Ovary (tissue), 9 donors: ENCODE data around the gene ZPR1. TPM values are rescaled to one million over a fixed set of nuclear protein-coding genes. Genes with fewer than 3 reads are reported as not detected.

Source experiments
- DNase-seq, 5 donors: peaks; one replicate each; pipeline ENCODE4 v3.0.0-alpha.2; 2019 to 2020
- H3K27ac ChIP-seq, 2 donors: fragments of 200-600 bp; one replicate each; pipeline versions ENCODE4 v1.5.1 to v1.8.0; 2019 to 2022
- H3K27me3 ChIP-seq: fragments of 200-600 bp; one replicate; pipeline ENCODE4 v1.8.0; 2022
- H3K36me3 ChIP-seq: fragments of 200-600 bp; sonication (generic); one replicate; pipeline ENCODE4 v1.5.1; 2019
- H3K4me1 ChIP-seq: one replicate; pipeline ENCODE4 v1.8.1; 2013; ENCODE audit warnings: mild to moderate bottlenecking, moderate library complexity; ENCODE audit not compliant: insufficient read depth
- H3K4me3 ChIP-seq: fragments of 200-600 bp; sonication (generic); one replicate; pipeline ENCODE4 v1.5.1; 2017
- H3K9me3 ChIP-seq, 2 donors: fragments of 200-600 bp in 1 of 2; sonication (generic) in 1 of 2; one replicate each; pipeline versions ENCODE4 v1.5.1 to v1.8.1; 2013 to 2019; ENCODE audit warnings: mild to moderate bottlenecking in 1 of 2, moderate library complexity in 1 of 2
- EP300 ChIP-seq: sonication (generic); formaldehyde crosslinking; IDR thresholded peaks from one replicate; pipeline ENCODE4 v1.6.1; 2017; ENCODE audit warnings: antibody characterized with exemption
- POLR2A ChIP-seq: fragments of 450-650 bp; IDR thresholded peaks from one replicate; pipeline ENCODE4 v1.6.1; 2017; ENCODE audit warnings: antibody characterized with exemption, mild to moderate bottlenecking, moderate library complexity
- WGBS, 3 donors: extraction: QIAGEN DNeasy Blood & Tissue Kit in 1 of 3; methylation state at CpG; one replicate each; pipeline versions ENCODE4 v1.1.5 to v1.1.7; 2013 to 2017; 5-methylcytosine and 5-hydroxymethylcytosine counted together
- intact Hi-C, 4 donors: fragments of 100-400 bp; cut with DNase I; formaldehyde crosslinking; loops; one replicate each; pipeline versions ENCODE4 v1.11.0 to v1.15.1; 2022 to 2023
- polyA plus RNA-seq, 2 donors: library from polyadenylated mRNA; stranded (reverse); fragments of 200-250 nt in 1 of 2; fragments of 350-450 nt in 1 of 2; fragmentation: Illumina TruSeq in 1 of 2; extraction: RNeasy Lipid Tissue Mini Kit (QIAGEN cat#74804) in 1 of 2; gene quantifications; one replicate each; pipeline ENCODE4 v1.2.3, GENCODE V29; 2013 to 2014
- total RNA-seq, 7 donors: library from RNA; depleted of rRNA in 2 of 7; stranded (reverse); fragments of >200 nt in 2 of 7; fragmentation: NEBNext Ultra II Directional in 3 of 7; extraction: Animal tissue kit (Norgen Biotek cat#: 25700) in 3 of 7; gene quantifications; one replicate each; pipeline versions ENCODE4 v1.1.0 to v1.2.4, GENCODE V29; 2016 to 2023
- TF ChIP-seq, protein P1 (sequence below), 3 donors: fragments of 450-650 bp in 2 of 3; fragments of 200-600 bp in 1 of 3; IDR thresholded peaks; one replicate each; pipeline versions ENCODE4 v1.5.1 to v1.8.0; 2016 to 2022; ENCODE audit warnings: antibody characterized with exemption in 3 of 3, mild to moderate bottlenecking in 1 of 3
- donor health status: DM: no; HTN: no; CAD: no; lungs with moderate emphysema.
- donor health status: DM: no; HTN: no; CAD: no.
- donor health status: Bipolar disorder and iron deficiency.
- donor health status: DM: yes; HTN: yes; CAD: no.
- donor health status: DM: no; HTN: no; CAD: no.
- donor health status: DM: yes; HTN: yes; CAD: no.

The ZPR1 gene
- total and polyA plus RNA-seq, 9 donors: 12.0 to 68.7 (median 37.0) TPM

- WGBS, 3 donors: 34 to 52% (median 43%) methylated on average over 2 of the region's 2 CpGs
- DNase-seq: no peak
- TF ChIP-seq EP300: no peak
- no peak for TF ChIP-seq POLR2A
- TF ChIP-seq, protein P1, sequence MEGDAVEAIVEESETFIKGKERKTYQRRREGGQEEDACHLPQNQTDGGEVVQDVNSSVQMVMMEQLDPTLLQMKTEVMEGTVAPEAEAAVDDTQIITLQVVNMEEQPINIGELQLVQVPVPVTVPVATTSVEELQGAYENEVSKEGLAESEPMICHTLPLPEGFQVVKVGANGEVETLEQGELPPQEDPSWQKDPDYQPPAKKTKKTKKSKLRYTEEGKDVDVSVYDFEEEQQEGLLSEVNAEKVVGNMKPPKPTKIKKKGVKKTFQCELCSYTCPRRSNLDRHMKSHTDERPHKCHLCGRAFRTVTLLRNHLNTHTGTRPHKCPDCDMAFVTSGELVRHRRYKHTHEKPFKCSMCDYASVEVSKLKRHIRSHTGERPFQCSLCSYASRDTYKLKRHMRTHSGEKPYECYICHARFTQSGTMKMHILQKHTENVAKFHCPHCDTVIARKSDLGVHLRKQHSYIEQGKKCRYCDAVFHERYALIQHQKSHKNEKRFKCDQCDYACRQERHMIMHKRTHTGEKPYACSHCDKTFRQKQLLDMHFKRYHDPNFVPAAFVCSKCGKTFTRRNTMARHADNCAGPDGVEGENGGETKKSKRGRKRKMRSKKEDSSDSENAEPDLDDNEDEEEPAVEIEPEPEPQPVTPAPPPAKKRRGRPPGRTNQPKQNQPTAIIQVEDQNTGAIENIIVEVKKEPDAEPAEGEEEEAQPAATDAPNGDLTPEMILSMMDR (IDR thresholded peaks at IDR 0.05): no peak
- no peak overlapping the region for H3K27ac ChIP-seq
- H3K36me3 ChIP-seq: no peaks in the 10 kb centered on the region
- peaks cover 8% of the 10 kb centered on the region for H3K4me1 ChIP-seq
- no peaks in the 10 kb centered on the region for H3K9me3 ChIP-seq
- intact Hi-C loops: no loop called here
- no peaks in the 10 kb centered on the region for H3K27me3 ChIP-seq
- H3K4me3 ChIP-seq: no peak overlapping the region
Observed at GRCh38 chr11:116738975-116739374, 48.8 kb downstream of the ZPR1 start.

DNA sequence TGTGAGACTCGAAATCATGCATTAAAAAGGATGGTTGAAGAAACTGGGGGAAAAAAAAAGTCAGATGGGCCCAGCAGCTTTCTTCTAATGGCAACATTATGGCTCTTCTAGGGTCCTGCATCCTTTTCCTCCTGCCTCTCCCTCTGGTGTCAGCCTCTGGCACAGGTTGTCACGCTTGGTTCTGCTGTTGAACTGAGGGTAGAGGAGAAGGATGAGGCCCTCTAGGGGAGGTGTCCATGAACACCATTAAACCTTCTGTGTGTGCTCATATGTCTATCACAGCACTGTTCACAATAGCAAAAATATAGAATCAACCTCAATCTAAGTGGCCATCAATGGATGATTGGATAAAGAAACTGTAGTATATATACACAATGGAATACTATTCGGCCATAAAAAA, 51.1 kb downstream of the ZPR1 start:
- 95 to 97% (median 95%) methylated on average over 3 of the region's 3 CpGs for WGBS, 3 donors
- DNase-seq: no peak
- Histone ChIP-seq H3K27ac (no peak overlapping the region), H3K36me3 (no peaks in the 10 kb centered on the region), H3K9me3 (no peaks in the 10 kb centered on the region), H3K4me3 (no peak overlapping the region), H3K27me3 (no peaks in the 10 kb centered on the region), H3K4me1 (peaks cover 7% of the 10 kb centered on the region)
- intact Hi-C loops: no loop called here
- TF ChIP-seq EP300 (no peak), POLR2A (no peak)
- TF ChIP-seq, protein P1 (IDR thresholded peaks at IDR 0.05): no peak

DNA sequence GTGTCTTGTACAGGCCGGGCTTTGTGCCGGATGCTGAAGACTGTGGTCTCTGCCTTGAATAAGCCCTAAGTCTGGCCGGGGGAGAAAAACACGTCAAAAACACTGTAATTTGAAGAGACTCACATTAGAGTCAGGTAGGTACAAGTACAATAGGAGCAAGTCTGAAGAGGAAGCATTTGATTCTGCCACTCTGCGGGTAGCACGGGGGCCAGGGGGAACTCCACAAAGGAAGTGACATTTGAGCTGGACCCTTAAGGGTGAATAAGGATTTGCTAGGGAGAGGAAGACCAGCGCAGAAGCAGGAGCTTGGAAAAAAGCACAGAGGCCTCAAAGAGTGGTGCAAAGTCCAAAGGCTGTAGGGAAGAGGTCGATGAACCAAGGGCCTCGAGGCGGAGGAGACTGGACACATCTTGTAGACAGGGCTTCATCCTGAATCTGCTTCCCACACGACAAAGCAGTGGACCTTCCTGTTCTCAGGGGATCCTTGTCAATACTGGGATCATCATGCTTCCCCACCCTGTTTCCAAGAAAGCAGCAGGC, 53.8 kb downstream of the ZPR1 start:
- Histone ChIP-seq H3K27ac (no peak overlapping the region), H3K4me1 (peaks cover 2% of the 10 kb centered on the region), H3K9me3 (no peaks in the 10 kb centered on the region), H3K36me3 (no peaks in the 10 kb centered on the region), H3K4me3 (no peak overlapping the region), H3K27me3 (no peaks in the 10 kb centered on the region)
- intact Hi-C loops: loop anchor here in 1 of 4 donors (5.0 kb wide), 1 partner anchor 493 kb away; no protein-coding TSS in a partner anchor
- TF ChIP-seq EP300: no peak
- TF ChIP-seq, protein P1 (IDR thresholded peaks at IDR 0.05): no peak
- TF ChIP-seq POLR2A: no peak
- no peak for DNase-seq
- WGBS, 3 donors: 91 to 92% (median 91%) methylated on average over 11 of the region's 11 CpGs

DNA sequence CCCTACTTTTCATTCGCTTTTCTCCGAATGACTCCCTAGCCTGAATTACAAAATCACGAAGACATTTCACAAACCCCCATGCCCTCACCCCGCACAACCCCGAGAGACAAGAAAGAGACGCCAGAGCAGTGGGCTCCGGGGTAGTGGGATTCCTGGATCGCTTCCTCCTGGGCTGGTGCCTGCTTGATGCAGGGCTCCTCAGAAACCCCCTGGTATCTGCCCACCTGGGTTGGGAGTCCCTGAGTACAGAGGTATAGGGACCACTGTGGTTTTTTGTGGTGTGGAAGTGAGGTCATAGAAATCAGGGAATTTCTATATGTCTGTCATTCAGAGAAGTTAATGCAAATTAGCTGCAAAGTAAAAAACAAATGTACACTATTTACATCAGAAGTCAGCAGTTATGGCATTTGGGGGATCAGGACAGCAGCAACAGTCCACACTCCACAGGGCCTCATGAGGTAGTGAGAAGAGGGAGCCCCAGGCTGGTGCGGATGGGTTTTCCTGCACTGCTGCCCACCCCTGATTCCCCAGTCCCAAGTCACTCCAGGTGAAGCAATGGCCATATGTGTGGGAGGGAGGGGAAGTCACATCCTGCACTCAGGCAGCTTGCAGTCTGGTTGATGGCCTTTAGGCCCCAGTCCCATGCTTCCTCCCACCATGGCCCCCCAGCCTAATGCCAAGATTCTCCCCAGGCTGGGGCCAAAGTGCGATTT, 54.6 kb downstream of the ZPR1 start:
- Histone ChIP-seq H3K4me1 (no peaks in the 10 kb centered on the region), H3K4me3 (no peak overlapping the region), H3K36me3 (no peaks in the 10 kb centered on the region), H3K27ac (no peak overlapping the region), H3K9me3 (no peaks in the 10 kb centered on the region), H3K27me3 (no peaks in the 10 kb centered on the region)
- no peak for DNase-seq
- WGBS, 3 donors: 68 to 76% (median 71%) methylated on average over 10 of the region's 10 CpGs
- intact Hi-C loops: loop anchor here in 1 of 4 donors (5.0 kb wide), 1 partner anchor 494 kb away; no protein-coding TSS in a partner anchor
- TF ChIP-seq, protein P1 (IDR thresholded peaks at IDR 0.05): no peak
- TF ChIP-seq EP300 (no peak), POLR2A (no peak)
